ENCODE data around the gene IDH2.

Gene IDH2

DNA sequence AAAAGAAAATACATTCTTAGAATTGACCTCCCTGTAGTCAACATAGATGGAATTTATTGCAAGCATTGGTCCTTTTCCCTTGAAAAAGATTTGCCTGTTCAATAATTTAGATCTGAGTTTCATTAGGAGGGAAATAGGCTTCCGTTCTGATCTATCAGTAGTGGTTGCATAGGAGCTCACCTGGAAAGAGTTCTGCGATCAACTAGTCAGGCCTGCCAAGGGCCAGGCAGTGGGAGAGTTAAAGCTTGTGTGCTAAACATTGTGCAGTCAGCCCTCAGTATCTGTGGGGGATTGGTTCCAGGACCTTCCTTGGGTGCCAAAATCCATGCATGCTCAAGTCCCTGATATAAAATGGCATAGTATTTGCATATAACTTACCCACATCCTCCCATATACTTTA lies 29.6 kb upstream of the IDH2 start:
- Histone ChIP-seq H3K4me1 (no peaks in the 10 kb centered on the region), H3K36me3 (no peaks in the 10 kb centered on the region), H3K9me3 (no peaks in the 10 kb centered on the region), H3K27me3 (no peaks in the 10 kb centered on the region), H3K4me3 (ENCODE audit: low read depth, low read length) (no peak overlapping the region)
- TF ChIP-seq, protein P1, sequence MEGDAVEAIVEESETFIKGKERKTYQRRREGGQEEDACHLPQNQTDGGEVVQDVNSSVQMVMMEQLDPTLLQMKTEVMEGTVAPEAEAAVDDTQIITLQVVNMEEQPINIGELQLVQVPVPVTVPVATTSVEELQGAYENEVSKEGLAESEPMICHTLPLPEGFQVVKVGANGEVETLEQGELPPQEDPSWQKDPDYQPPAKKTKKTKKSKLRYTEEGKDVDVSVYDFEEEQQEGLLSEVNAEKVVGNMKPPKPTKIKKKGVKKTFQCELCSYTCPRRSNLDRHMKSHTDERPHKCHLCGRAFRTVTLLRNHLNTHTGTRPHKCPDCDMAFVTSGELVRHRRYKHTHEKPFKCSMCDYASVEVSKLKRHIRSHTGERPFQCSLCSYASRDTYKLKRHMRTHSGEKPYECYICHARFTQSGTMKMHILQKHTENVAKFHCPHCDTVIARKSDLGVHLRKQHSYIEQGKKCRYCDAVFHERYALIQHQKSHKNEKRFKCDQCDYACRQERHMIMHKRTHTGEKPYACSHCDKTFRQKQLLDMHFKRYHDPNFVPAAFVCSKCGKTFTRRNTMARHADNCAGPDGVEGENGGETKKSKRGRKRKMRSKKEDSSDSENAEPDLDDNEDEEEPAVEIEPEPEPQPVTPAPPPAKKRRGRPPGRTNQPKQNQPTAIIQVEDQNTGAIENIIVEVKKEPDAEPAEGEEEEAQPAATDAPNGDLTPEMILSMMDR (IDR thresholded peaks at IDR 0.05; ENCODE audit: low read depth, low read length), result no peak
- DNase-seq, result no peak

DNA sequence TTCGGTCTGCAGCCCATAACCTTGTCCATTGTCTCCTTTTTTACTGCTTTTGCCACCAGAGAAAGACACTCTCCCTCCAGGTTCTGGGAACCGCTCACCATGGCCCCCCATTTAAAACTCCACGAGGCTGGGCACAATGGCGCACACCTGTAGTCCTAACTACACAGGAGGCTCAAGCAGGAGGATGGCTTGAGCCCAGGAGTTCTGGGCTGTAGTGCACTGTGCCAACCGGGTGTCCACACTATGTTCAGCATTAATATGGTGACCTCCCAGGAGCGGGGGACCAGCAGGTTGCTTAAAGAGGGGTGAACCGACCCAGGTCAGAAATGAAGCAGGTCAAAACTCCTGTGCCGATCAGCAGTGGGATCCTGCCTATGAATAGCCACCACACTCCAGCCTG lies 28.0 kb upstream of the IDH2 start:
- no peak overlapping the region for H3K4me3 ChIP-seq (ENCODE audit: low read depth, low read length)
- H3K36me3 ChIP-seq, result no peaks in the 10 kb centered on the region
- no peaks in the 10 kb centered on the region for H3K4me1 ChIP-seq
- no peaks in the 10 kb centered on the region for H3K27me3 ChIP-seq
- TF ChIP-seq, protein P1 (IDR thresholded peaks at IDR 0.05; ENCODE audit: low read depth, low read length), result no peak
- no peak for DNase-seq
- H3K9me3 ChIP-seq, result no peaks in the 10 kb centered on the region

DNA sequence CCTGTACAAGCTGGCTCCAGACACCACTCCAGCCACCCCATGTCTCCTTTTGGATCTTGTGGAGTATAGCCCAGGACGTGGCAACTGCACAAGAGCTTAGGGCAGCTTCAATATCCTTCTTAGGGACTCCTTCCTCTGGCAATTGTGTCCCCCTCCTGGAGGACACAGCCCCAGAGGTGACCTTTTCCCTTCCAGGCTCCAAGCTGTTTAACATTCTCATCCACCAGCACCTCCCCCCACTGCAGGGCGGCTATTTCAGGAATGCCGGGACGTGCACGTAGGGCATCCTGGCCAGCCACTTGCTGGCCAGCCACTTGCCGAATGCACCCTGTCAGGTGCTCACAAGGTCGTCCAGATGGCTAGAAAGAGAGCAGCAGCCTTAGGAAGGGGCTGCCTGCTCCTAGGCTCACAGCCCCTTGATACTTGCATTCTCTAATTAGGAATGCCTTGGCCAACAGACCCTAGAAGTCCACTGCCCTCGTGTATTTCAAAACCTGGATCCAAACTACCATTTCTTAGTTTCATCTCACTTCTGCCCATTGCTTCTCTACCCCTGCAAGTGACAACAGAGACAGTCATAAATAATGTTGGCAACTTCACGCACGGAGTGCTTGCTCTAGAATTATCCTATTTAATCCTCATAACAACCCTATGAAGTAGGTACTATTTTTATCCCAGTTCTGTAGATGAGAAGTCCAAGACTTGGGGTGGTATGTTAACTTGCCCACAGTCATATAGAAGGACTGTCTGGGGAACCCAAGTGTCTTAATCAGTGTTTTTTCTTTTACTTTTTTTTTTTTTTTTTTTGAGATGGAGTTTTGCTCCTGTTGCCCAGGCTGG lies 24.5 kb upstream of the IDH2 start:
- no peak overlapping the region for H3K4me3 ChIP-seq (ENCODE audit: low read depth, low read length)
- H3K27me3 ChIP-seq, result no peaks in the 10 kb centered on the region
- no peaks in the 10 kb centered on the region for H3K4me1 ChIP-seq
- TF ChIP-seq, protein P1 (IDR thresholded peaks at IDR 0.05; ENCODE audit: low read depth, low read length), result no peak
- H3K9me3 ChIP-seq, result no peaks in the 10 kb centered on the region
- DNase-seq, result no peak
- H3K36me3 ChIP-seq, result no peaks in the 10 kb centered on the region

DNA sequence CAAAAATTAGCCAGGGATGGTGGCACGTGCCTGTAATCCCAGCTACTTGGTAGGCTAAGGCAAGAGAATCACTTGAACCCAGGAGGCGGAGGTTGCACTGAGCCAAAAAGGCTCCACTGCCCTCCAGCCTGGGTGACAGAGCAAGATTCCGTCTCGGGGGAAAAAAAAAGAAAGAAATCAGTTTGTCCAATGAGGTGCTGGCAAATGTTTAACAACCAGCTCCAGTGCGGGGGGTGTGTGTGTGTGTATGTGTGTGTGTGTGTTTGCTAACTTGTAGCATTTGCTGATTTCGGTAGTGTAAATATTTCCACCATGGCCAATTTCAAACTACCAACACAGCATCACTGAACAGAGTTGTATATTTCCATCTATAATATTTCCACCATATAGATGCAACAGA lies 23.8 kb upstream of the IDH2 start:
- no peak for DNase-seq
- H3K9me3 ChIP-seq, result no peaks in the 10 kb centered on the region
- no peaks in the 10 kb centered on the region for H3K36me3 ChIP-seq
- no peaks in the 10 kb centered on the region for H3K27me3 ChIP-seq
- TF ChIP-seq, protein P1 (IDR thresholded peaks at IDR 0.05; ENCODE audit: low read depth, low read length), result no peak
- no peaks in the 10 kb centered on the region for H3K4me1 ChIP-seq
- no peak overlapping the region for H3K4me3 ChIP-seq (ENCODE audit: low read depth, low read length)

DNA sequence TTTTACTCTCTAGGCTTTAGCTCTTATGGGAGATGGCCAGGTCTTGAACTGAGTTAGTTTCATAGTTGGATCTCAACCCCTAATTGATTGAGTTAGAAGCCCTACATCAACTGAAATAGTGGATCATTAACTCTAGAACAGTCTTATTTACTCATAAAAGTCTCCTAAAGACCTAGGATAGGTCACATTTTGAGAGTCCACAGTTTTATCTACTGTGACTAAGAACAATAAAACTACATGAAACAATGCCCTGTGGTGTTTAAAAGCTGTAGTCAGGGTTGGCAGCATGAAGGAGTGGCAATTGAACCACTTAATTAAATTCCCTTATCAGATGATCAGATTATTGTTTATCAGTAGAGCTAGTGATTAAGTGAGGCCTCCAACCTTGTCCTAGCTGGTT lies 22.2 kb upstream of the IDH2 start:
- Histone ChIP-seq H3K4me3 (ENCODE audit: low read depth, low read length) (no peak overlapping the region), H3K27me3 (peaks cover 3% of the 10 kb centered on the region; the same call in 1 of the 2 replicates)
- TF ChIP-seq, protein P1 (IDR thresholded peaks at IDR 0.05; ENCODE audit: low read depth, low read length), result no peak

DNA sequence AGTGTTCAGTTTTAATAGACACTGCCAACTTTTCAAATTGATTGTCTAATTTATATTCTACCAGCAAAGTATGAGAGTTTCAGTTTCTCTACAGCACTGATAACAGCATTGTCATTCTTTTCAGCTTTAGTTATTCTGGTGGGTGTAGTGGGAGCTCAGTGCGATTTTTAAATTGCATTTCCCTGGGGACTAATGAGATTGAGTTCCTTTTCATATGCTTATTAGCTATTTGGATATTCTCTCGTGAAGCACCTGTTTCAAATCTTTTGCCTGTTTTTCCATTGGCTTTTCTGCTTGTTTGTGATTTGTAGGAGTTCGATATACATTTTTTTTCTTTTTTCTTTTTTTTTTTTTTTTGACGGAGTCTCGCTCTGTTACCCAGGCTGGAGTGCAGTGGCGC lies 18.8 kb upstream of the IDH2 start:
- no peaks in the 10 kb centered on the region for H3K4me1 ChIP-seq
- TF ChIP-seq, protein P1 (IDR thresholded peaks at IDR 0.05; ENCODE audit: low read depth, low read length), result no peak
- no peaks in the 10 kb centered on the region for H3K36me3 ChIP-seq
- peaks cover 3% of the 10 kb centered on the region; the same call in 1 of the 2 replicates for H3K27me3 ChIP-seq
- no peak for DNase-seq
- no peaks in the 10 kb centered on the region for H3K9me3 ChIP-seq
- H3K4me3 ChIP-seq (ENCODE audit: low read depth, low read length), result no peak overlapping the region

More for the DNA sequence above, 22.2 kb upstream of the IDH2 start:
- Histone ChIP-seq H3K9me3 (no peaks in the 10 kb centered on the region), H3K4me1 (no peaks in the 10 kb centered on the region), H3K36me3 (no peaks in the 10 kb centered on the region)
- DNase-seq, result no peak

Measured in BE2C (cell line).